Cardiac septum (tissue), 1 donor: ENCODE data around the gene DPEP2. TPM values are rescaled to one million over a fixed set of nuclear protein-coding genes. Genes with fewer than 3 reads are reported as not detected.
"Not testable (repeated sequence)": the region's sequence is repeated elsewhere in the genome, so short reads cannot be mapped to it uniquely, and the experiment has no call there.

Source experiments
- DNase-seq: peaks from one replicate; pipeline ENCODE4 v3.0.0-alpha.2; 2020; ENCODE audit warnings: low spot score
- intact Hi-C: fragments of 100-400 bp; cut with DNase I; formaldehyde crosslinking; loops from one replicate; pipeline ENCODE4 v1.14.0; 2022
- long read RNA-seq: library from polyadenylated mRNA; unstranded; transcript quantifications from one replicate; pipeline ENCODE4 v2.0.0, GENCODE V29; 2021
- total RNA-seq: library from RNA; stranded (reverse); fragmentation: NEBNext Ultra II Directional; extraction: Animal tissue kit (Norgen Biotek cat#: 25700); gene quantifications from one replicate; pipeline ENCODE4 v1.2.1, GENCODE V29; 2021
- donor health status: DM: no; HTN: no; CAD: no.

DPEP2 gene, protein sequence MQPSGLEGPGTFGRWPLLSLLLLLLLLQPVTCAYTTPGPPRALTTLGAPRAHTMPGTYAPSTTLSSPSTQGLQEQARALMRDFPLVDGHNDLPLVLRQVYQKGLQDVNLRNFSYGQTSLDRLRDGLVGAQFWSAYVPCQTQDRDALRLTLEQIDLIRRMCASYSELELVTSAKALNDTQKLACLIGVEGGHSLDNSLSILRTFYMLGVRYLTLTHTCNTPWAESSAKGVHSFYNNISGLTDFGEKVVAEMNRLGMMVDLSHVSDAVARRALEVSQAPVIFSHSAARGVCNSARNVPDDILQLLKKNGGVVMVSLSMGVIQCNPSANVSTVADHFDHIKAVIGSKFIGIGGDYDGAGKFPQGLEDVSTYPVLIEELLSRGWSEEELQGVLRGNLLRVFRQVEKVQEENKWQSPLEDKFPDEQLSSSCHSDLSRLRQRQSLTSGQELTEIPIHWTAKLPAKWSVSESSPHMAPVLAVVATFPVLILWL
- total RNA-seq: 0.78 TPM
- long read RNA-seq, partial matches to known transcripts: 0 of 2 reads
- long read RNA-seq, other reads (novel, unspliced or antisense): 2 of 2 reads

- DNase-seq: peak; percentile 82
- intact Hi-C loops: not testable (repeated sequence)
These were observed at the start of gene DPEP2 for GRCh38 chr16:67998779-67999688. DPEP2 (minus strand) TSS chr16:67999484; CDS start chr16:67993212, 6,272 bp downstream.

DNA sequence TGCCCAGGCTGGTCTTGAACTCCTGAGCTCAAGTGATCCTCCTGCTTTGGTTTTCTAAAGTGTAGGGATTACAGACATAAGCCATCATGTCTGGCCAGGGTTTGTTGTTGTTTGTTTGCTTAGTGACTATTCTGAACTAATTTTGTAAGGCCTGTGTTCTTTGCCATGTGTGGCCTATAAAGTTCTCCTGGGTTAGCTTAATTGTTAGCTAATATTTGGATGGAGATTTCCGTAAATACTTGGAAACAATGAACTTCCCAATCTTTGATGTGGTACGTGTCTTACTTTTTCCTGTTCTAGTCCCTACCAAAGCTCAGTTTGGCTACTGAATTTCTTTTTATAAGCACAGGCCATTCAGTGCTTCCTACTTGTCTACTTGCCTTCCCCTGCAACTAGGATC lies 48.7 kb upstream of the DPEP2 start:
- intact Hi-C loops: no loop called here

GRCh38 chr16:68046106-68046505 lies 46.8 kb upstream of the DPEP2 start:
- intact Hi-C loops: no loop called here
- no peak for DNase-seq

More for the DNA sequence above, 48.7 kb upstream of the DPEP2 start:
- DNase-seq: no peak

GRCh38 chr16:68041783-68042182 lies 42.5 kb upstream of the DPEP2 start:
- intact Hi-C loops: loop anchor here (2.0 to 5.0 kb wide), 3 partner anchors 49 to 369 kb away; no protein-coding TSS in a partner anchor
- DNase-seq: no peak

- intact Hi-C loops: loop anchor here (2.0 to 5.0 kb wide), 3 partner anchors 48 to 368 kb away; no protein-coding TSS in a partner anchor
- DNase-seq: peak; percentile 93
These were observed 41.4 kb upstream of the DPEP2 start for GRCh38 chr16:68040506-68041288.

GRCh38 chr16:68037841-68038597 lies 38.7 kb upstream of the DPEP2 start:
- no peak for DNase-seq
- intact Hi-C loops: loop anchor here (5.0 kb wide), 1 partner anchor 106 kb away; the partner anchor contains the start of gene CTRL

GRCh38 chr16:68035227-68035626 lies 35.9 kb upstream of the DPEP2 start:
- DNase-seq: no peak
- intact Hi-C loops: loop anchor here (5.0 kb wide), 1 partner anchor 103 kb away; the partner anchor contains the start of gene CTRL

DNA sequence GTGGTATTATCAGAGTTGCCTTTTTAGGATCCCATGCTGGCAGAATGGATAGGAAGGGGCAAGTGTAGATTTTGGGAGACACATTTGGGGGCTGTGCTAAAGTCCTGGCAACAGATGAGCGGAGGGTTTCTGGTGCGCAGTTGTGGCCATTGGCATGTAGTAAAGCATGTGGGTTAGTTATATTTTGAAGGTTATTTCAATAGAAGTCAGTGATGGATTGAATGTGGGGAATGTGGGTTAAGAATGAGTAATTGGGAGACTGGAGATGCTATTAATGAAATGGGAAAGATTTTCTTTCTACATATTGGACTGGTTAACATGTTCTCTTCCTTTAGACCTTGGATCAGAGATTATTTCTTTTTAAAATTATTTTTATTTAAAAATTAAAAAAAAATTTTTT lies 33.8 kb upstream of the DPEP2 start:
- intact Hi-C loops: no loop called here
- DNase-seq: no peak

GRCh38 chr16:68031951-68032350 lies 32.7 kb upstream of the DPEP2 start:
- intact Hi-C loops: no loop called here
- DNase-seq: no peak

DNA sequence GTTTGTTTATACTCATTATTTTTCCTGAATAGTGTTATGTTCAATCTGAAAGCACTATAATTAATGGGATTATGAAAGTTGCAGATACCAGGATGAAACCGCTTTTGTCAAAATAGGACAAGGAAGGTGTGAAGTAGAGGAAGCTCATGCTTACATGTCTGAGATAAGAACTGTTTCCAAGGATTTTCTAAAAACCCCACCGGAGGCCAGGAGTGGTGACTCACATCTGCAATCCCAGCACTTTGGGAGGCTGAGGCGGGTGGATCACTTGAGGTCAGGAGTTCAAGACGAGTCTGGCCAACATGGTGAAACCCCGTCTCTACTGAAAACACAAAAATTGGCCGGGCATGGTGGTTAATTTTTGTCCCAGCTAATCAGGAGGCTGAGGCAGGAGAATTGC lies 30.8 kb upstream of the DPEP2 start:
- DNase-seq, intact Hi-C loops: not testable (repeated sequence)

- no peak for DNase-seq
- intact Hi-C loops: no loop called here
These were observed 29.7 kb upstream of the DPEP2 start for GRCh38 chr16:68028996-68029395.

DNA sequence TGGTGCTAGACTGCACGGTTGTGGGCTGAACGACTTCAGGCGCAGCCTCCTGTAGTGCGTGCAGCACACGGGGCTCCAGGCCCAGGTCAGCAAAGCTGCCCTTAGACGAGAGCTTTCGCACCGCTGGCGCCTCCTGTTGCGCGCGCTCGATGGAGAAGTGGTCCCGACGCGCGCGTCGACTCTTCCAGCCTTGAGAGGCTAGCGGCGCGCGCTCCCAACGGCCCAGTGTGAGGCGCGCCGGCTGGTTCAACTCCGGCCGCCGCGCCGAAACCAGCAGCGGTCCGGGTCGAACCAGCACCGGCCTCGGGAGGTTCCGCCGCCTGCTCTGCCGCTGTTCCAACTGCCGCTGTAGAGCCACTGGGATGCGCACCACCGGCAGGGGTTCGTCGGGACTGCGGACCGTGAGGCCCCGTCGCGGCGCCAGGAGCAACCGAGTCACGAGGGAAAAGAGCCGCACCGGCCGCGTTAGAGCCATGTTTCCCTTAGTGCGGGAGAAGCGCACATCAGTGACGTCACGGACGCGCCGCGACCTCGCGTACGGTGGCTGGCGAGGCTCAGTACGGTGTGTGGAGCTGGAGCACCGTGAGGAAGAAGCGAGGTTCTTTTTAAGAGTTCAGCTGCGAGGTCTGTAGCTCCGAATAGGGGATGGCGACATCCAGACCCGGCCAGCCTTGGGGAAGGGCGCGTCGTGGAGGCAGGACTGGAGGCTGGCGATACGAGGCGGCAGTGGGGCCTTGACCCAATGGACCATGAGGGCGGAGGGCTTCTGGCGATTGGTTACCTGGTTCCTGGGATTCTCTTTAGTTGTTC lies 23.6 kb upstream of the DPEP2 start, which contains the start of the genes DDX28 and DUS2:
Gene DDX28 (minus strand): TSS at position 505 of the 810 bp plus-strand sequence. CDS start 30 bp downstream, at position 475.
Gene DUS2 (plus strand): TSS at position 557 of the 810 bp plus-strand sequence. CDS start 14,740 bp downstream, outside the sequence.
- intact Hi-C loops: loop anchor here (5.0 kb wide), 1 partner anchor 131 kb away; the partner anchor contains the start of gene PSKH1
- peak; percentile 96 for DNase-seq

DNA sequence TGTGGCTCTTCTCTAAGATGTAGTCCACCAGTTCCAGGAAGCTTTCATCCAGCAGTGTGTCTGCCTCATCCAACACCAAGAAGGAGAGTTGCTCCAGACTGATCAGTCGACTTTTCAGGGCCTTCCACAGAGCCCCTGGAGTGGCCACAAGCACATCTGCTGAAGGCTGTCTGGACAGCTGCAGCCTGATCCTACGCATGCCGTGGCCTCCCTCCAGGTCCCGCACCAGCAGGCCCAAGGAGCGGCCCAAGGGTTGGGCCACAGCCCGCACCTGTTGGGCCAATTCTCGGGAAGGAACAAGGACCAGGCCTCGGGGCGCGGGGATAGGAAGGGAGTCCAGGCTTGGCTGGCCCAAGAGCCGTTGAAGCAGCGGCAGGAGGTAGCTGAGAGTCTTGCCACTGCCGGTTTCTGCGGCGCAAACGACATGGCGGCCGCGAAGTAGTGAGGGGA lies 23.0 kb upstream of the DPEP2 start:
- no peak for DNase-seq
- intact Hi-C loops: loop anchor here (5.0 kb wide), 1 partner anchor 130 kb away; the partner anchor contains the start of gene PSKH1

DNA sequence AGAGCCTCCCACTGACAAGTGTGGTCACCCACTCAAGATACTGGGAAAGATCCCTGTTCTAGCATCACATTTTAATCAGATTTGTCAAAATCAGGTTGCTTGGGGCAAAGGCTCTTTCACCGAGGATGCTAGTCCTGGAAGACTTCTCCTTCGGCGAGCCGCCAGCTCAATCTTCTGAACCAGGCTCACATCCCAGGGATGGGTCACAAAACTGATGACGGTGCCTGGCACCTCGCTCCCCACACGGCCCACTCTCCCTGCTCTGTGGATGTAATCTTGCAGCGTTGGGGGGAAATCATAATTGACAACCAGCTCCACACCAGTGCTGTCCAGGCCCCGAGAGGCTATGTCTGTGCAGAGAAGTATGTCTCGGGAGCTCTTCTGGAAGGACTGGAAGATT lies 22.2 kb upstream of the DPEP2 start:
- intact Hi-C loops: loop anchor here (5.0 kb wide), 1 partner anchor 129 kb away; the partner anchor contains the start of gene PSKH1
- no peak for DNase-seq

DNA sequence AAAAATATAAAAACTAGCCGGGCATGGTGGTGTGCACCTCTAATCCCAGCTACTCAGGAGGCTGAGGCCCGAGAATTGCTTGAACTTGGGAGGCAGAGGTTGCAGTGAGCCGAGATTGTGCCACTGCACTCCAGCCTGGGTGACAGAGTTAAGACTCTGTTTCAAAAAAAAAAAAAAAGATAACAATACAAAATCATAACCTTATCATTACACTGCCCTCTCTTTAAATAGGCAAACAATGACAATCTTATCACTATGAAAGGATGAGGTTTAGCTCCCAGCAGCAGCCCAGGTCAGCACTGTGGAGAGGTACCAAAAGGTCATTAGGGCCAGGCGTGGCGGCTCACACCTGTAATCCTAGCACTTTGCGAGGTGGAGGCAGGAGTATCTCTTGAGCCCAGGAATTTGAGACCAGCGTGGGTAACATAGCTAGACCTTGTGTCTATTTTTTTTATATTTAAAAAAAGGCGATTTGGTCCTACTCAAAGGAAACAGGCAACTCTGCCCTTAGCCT lies 19.9 kb upstream of the DPEP2 start:
- intact Hi-C loops: no loop called here
- no peak for DNase-seq

DNA sequence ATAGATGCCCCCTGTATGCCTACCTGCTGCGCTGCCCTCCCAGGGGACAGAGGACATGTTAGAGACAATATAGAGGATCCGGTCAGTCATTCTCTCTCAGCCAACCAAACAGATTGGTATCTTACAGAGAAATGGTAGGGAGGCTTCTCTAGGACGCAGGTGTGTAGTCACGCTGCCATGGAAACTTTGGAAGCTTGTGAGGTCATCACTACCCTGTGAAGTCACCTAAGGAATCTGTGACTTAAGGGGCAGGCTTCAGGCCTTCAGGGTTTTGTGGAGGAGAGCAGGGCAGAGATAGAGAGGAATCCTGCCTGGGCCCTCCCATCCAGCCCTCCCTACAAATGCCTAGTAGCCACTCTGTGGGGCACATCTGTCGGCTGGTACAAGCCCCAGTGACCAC lies 16.4 kb upstream of the DPEP2 start, which contains the start of gene DPEP2NB:
Gene DPEP2NB (minus strand): TSS at position 231 of the 400 bp plus-strand sequence. CDS start 141 bp downstream, at position 90.
- no peak for DNase-seq
- intact Hi-C loops: no loop called here

DNA sequence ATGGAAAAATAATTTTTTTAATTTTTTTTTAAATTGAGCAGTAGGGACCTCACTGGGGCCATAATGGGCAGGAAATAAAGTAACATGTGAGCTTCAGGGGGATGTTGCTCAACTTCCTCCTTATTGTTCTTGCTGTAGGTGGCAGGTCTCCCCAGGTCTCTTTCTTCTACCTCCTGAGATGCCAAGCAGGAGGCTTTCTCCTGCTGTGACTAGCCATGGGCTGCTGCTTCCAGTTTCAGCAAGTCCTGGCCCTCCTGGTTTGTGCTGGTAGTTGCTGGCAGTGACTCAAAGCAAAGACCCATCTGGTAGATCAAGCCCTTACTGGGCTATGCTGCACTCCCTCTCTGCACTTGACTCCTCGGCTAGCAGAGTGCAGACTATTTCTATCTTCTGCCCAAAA lies 14.2 kb upstream of the DPEP2 start:
- intact Hi-C loops: no loop called here
- DNase-seq: no peak
